DOHH2 (cell line): ENCODE measurements around the gene POLDIP3.

Experiments
- EZH2phosphoT487 ChIP-seq: fragments of 200-600 bp; sonication (generic); IDR thresholded peaks from 2 replicates; pipeline ENCODE4 v1.6.1; 2017; ENCODE audit warnings: borderline replicate concordance, mild to moderate bottlenecking, antibody characterized with exemption, low read length, moderate library complexity, mixed read lengths
- TF ChIP-seq, protein P1 (sequence below): fragments of 200-600 bp; sonication (generic); IDR thresholded peaks from one replicate; pipeline ENCODE4 v1.5.1; 2014; ENCODE audit warnings: antibody characterized with exemption, mild to moderate bottlenecking, low read depth, low read length; ENCODE audit not compliant: poor library complexity, severe bottlenecking

- TF ChIP-seq, protein P1, sequence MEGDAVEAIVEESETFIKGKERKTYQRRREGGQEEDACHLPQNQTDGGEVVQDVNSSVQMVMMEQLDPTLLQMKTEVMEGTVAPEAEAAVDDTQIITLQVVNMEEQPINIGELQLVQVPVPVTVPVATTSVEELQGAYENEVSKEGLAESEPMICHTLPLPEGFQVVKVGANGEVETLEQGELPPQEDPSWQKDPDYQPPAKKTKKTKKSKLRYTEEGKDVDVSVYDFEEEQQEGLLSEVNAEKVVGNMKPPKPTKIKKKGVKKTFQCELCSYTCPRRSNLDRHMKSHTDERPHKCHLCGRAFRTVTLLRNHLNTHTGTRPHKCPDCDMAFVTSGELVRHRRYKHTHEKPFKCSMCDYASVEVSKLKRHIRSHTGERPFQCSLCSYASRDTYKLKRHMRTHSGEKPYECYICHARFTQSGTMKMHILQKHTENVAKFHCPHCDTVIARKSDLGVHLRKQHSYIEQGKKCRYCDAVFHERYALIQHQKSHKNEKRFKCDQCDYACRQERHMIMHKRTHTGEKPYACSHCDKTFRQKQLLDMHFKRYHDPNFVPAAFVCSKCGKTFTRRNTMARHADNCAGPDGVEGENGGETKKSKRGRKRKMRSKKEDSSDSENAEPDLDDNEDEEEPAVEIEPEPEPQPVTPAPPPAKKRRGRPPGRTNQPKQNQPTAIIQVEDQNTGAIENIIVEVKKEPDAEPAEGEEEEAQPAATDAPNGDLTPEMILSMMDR: no peak
- TF ChIP-seq EZH2phosphoT487: no peak
Measured at GRCh38 chr22:42587588-42588175, 27.0 kb downstream of the POLDIP3 start.
